Measurements from ENCODE around the gene GPATCH8.
A peak's percentile ranks its signal among the peaks of the same experiment; 100 is the strongest.
"Not testable (repeated sequence)": the region's sequence is repeated elsewhere in the genome, so short reads cannot be mapped to it uniquely, and the experiment has no call there.

The GPATCH8 gene

DNA sequence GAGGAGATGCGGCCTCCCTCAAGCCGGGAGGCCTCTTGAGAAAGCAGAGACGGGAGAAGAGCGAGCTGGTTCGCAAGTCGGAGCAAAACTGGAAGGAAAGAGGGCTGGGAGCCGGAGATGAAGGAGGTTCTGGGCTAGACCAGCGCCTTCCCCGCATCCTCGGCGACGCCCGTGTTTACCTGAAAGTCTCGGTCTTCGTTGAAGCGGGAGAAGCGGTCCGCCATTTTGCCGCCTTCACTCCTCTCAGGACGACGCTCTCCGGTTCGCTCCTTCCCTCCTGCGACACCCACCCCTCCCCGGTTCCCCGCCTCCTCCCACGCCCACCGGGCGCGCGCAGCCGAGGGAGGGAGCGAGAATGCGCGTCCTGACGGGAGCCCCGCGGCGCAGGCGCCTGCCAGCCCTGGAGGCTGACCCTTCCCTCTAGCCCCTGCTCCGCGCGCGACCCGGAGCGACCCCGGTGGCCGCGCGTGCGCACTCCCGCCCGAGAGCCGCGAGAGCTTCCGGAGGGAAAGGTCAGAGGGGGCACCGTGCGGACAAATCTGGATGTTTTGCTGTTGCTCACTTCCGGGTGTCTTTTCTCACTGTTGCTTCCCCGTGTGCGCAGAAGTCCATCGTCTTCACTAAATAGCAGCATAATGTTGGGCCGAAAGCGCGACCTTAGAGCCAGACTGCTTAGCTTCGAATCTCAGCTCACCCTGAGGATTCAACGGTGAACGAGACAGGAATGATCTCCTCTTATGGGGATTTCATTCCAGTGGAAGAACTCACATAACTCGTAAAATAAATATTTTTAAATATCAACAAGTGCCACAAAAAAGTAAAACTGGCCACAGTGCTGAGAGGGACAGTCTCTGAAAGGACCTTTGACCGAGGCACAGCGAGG lies at the start of gene GPATCH8:
Gene GPATCH8, minus strand, starts transcription at position 260 of the 883 bp plus-strand sequence. Its CDS starts 36 bp downstream, at position 224.
- DNase-seq (ENCODE audit: low read depth): peak; percentile 92

- no peak for DNase-seq (ENCODE audit: low read depth)
Observed at GRCh38 chr17:44552361-44552760, 49.2 kb upstream of the GPATCH8 start.

- no peak for DNase-seq (ENCODE audit: low read depth)
Observed at GRCh38 chr17:44549686-44550085, 46.5 kb upstream of the GPATCH8 start.

DNA sequence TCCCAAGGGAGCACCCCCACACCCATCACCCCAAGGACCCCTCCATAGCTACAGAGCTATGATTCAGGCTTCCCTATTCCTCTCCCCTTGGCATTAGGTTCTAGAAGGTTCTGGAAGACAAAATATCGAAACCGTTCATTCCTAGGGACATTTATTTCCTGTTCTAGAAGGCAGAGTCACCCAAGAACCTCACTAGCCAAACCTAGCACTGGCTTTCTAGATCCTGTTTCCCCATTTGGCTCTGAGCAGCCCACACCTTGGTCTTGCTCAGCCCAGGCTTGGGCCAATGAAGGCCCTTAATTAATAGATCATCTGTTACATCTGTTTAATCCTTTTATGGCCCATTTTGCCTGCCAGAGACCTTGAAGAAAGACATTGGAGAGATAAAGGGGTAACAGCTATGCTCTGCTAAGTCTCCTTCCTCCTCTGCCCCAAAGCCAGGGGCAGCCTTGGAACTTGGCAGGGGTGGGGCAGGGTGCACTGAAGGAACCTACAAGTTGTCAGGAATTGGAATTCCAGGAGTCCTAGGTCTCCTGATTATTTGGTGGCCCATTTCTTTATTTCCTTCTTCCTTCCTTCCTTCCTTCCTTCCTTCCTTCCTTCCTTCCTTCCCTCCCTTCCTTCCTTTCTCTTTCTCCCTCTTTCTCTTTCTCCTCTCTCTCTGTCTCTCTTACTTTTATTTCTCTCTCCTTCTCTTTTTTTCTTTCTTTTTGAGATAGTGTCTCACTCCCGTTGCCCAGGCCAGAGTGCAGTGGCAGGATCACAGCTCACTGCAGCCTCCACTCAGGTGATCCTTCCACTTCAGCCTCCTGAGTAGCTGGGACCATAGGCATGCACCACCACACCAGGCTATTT lies 45.4 kb upstream of the GPATCH8 start:
- DNase-seq (ENCODE audit: low read depth): no peak

DNA sequence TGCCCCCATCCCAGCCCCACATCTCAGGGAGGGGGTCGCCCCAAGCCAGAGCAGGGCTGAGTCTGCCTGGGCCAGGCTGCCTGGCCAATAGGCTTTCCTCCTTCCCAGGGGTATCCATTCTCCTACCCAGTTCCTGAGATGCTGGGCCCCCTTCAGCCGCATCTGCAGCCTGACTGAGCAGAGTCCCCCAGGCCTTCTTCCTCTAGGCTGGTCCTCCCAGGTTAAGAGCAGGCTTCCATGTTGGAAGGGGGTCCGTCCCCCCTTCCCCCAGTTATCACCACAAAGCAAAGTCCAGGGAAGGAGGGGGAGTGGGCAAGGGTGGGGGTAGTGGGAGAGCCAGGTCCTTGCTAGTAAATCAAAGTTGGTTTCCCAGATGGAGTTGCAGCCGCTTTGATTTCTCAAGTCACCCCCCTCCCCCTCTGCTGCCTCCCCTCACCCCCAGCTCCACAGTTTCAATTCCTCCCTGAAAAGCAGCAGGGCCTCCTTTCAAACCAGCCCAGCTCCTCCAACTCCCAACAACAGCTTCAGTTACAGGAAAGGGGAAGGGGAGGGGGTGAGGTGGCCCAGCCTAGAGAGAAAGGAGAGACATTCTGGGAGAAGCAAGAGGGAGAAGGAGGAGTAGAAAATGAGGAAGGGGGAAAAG lies 44.5 kb upstream of the GPATCH8 start:
- no peak for DNase-seq (ENCODE audit: low read depth)

GRCh38 chr17:44546671-44547606 lies 43.7 kb upstream of the GPATCH8 start:
- no peak for DNase-seq (ENCODE audit: low read depth)

DNA sequence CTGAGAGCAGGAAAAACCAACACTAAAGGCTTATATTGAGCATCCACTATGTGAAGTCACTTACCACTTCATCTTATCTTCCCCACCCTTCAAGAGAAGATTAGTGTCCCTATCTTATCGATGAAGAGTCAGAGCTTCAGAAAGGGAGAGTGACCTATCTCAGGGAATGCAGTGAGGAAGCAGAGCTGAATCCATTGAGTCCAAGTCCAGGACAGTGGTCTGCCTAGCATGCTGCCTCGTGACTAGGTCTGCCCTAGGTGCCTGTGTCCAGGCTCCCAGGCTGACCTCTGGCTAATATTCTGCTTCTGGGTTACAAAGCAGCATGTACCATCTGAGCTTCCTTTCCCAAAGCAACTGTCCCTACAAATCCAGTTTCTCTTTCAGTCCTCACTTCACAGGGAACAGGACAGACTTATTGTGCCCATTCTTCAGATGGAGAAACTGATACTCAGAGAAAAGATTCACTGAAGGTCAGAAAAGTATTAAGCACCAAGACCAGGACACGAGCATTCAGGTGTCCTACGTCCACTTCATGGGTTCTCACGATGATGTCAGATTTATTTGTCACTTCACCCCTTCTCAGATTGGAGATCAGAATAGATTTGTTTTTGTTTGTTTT lies 40.8 kb upstream of the GPATCH8 start:
- DNase-seq (ENCODE audit: low read depth): no peak

GRCh38 chr17:44543213-44543904 lies 40.2 kb upstream of the GPATCH8 start:
- DNase-seq (ENCODE audit: low read depth): no peak

DNA sequence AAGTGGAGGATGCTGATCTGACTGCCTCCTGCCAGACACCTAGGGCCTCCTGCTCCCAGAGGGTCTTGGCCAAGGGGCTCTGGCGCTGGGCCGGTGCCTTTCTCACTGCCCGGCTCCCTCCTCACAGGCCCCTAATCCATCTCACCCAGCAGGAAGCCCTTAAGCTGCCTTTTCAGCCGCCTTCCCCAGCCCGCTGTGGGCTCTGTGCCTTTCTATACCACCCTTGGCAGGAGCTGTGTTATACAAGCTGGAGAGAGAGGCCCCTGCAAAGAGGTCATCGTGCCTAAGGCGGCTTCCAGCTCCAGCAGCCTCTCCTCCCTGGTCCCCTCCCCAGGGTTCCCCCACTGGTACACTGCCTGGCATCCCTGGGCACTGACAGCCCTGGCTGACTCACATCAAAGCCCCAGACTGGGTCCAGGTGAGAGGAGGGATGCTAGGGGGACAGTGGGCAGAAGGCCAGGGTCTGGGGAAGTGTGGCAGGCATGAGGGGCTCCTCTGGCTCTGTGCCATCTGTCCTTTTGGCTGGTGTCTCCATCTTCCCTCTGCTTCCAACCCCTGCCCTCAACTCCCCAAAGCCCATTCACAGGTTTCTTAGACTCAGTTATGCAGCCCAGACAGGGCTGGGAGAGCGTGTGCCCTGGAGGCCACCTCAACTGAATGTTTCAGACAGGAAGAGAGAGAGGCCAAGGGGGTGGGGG lies 38.8 kb upstream of the GPATCH8 start:
- DNase-seq (ENCODE audit: low read depth): no peak

DNA sequence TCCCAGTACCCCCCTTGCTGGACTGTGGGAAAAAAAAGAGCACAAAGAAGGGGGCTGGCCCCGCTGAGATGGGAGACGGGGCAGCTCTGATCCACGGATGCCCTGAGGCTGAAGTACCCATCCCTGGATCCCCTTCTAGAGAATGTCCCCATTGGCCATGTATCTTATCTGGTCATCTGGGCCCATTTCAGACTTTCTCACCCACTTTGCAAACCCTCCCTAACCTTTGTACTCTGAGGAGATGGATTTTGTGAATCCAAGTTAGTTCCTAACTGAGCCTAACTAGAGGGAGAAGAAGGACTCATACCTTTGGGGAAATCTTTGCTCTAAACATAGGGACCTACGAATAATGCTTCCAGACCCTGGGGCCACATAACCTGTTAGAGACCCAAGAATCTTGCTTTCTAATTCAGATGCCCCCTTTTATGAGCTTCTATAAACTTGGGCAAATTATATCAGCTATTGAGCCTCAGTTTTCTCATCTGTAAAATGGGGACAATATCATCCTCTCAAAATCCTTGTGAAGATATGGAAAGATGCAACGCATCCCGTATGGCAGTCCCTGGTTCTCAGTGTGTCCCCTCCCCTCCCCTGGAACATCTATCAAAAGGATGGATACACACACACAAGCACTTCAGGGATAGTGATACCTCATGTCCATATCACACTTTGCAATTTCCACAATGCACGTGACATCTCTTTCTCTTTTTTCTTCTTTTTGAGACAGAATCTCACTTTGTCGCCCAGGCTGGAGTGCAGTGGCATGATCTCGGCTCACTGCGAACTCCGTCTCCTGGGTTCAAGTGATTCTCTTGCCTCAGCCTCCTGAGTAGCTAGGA lies 37.3 kb upstream of the GPATCH8 start:
- DNase-seq (ENCODE audit: low read depth): no peak

GRCh38 chr17:44539673-44540072 lies 36.5 kb upstream of the GPATCH8 start:
- DNase-seq (ENCODE audit: low read depth): no peak

- not testable (repeated sequence) for DNase-seq (ENCODE audit: low read depth)
Observed at GRCh38 chr17:44537922-44538321, 34.7 kb upstream of the GPATCH8 start.

- no peak for DNase-seq (ENCODE audit: low read depth)
Observed at GRCh38 chr17:44536090-44536953, 33.1 kb upstream of the GPATCH8 start.

DNA sequence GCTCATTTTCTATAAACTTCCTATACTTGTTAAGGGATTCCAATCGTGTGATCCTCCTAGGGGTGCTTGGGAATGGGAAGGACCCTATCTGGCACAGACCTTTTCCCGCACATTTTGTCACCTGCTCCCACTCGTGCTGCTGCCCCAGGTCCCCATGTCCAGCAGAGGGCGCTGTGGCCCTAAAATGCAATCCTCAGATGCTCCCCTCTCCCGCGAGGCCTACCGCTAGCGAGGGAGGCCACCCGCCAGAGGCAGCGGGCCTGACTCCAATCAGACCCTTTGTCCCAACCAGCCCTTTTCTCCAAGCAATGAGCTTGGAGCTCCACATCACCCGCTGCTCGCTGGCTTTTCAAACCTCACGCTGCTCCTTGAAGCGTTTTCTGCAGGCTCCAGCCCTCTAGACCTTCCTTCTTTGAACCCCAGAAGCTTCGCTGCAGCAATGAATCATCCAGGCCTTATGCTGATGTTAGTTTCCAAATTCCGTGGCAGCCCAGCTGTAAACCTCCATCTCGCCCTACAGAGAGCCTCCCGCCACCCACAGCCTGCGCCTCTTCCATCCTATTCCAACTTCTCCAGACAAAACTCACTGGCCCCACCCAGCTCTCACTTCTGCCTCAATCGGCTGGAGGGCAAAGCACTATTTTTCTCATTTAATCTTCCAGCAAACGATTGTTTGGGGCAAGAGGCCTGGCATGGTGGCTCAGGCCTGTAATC lies 30.5 kb upstream of the GPATCH8 start:
- DNase-seq (ENCODE audit: low read depth): peak; percentile 60

DNA sequence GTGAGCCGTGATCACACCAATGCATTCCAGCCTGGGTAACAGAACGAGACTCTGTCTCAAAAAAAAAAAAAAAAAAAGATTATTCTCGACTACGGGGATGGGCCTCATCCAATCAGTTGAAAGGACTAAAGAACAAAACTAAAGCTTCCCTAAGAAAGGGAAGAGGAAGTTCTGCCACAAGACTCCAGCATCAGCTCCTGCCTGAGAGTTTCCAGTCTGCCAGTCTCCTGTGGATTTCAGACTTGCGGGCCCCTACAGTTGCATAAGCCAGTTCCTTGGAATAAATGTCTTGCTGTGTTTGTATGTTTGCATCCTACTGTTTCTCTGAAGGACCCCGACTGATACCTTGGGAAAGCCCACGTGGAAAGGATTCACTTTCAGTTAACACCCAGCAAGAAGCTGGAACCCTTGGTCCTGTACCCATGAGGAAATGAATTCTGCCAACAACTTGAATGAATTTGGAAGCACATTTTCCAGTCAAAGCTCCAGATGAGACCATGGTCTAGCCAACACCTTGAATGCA lies 27.8 kb upstream of the GPATCH8 start:
- no peak for DNase-seq (ENCODE audit: low read depth)

GRCh38 chr17:44529864-44530263 lies 26.7 kb upstream of the GPATCH8 start:
- no peak for DNase-seq (ENCODE audit: low read depth)

GRCh38 chr17:44527954-44528353 lies 24.7 kb upstream of the GPATCH8 start:
- no peak for DNase-seq (ENCODE audit: low read depth)

Measured in stimulated activated CD8-positive, alpha-beta memory T cell treated with anti-CD3 and anti-CD28 coated beads, Interleukin-12 subunit alpha, Interleukin-12 subunit beta, amount 100 ng/mL, for 4 hours (primary cell).